Measurements from ENCODE around the gene SLC27A1.

DNA sequence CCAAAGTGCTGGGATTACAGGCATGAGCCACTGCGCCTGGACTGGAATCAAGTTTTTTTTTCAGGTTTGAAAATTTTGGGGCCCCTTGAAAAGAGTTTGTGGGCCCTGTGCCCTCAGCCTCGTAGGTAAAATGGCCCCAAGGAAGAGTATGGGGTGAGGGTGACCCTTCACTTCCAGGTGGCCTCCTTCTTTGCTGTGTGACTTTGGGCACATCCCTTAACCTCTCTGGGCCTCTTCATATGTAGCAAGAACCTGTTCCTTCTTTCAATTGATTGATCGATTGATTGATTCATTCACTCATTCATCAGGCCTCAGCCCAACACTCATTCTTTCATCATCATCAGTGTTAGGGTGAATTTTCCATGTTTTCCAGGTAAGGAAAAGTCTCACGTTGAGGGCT lies 18.5 kb upstream of the SLC27A1 start:
- TF ChIP-seq CTCF (conservative IDR thresholded peaks at IDR 0.05; ENCODE audit: low read depth, low read length), result no peak
- no peak for TF ChIP-seq EZH2phosphoT487 (IDR thresholded peaks at IDR 0.05; ENCODE audit: borderline replicate concordance, low read length)
